Activated CD8-positive, alpha-beta T cell treated with anti-CD3 and anti-CD28 coated beads, Interleukin-2, amount 10 ng/mL, durations not matched to agents 7 days and 5 days (primary cell): ENCODE measurements around the gene ZNF273. TPM values are rescaled to one million over a fixed set of nuclear protein-coding genes. Genes with fewer than 3 reads are reported as not detected.
A peak's percentile ranks its signal among the peaks of the same experiment; 100 is the strongest.

Source experiments
- ATAC-seq: fragments of 150-1000 bp; cut with Tn5 transposase; one replicate; pipeline ENCODE4 v1.10.0; 2021; ENCODE audit warnings: moderate library complexity
- CTCF ChIA-PET: fragments of 350-600 bp; sonication (Branson Sonifier 250); formaldehyde crosslinking; loops from one replicate; lab custom pipeline; 2021; ENCODE audit warnings: antibody characterized with exemption; lab: Charles Lee
- POLR2A ChIA-PET: fragments of 350-600 bp; sonication (Branson Sonifier 250); formaldehyde crosslinking; loops from one replicate; lab custom pipeline; 2021; ENCODE audit warnings: antibody characterized with exemption; lab: Charles Lee
- DNase-seq: peaks from one replicate; pipeline ENCODE4 v3.0.0-alpha.2; 2020
- H3K27ac Mint-ChIP-seq: one replicate; pipeline ENCODE4 v1.8.0; 2021; ENCODE audit warnings: mild to moderate bottlenecking, mixed read lengths
- H3K27me3 Mint-ChIP-seq: one replicate; pipeline ENCODE4 v1.8.0; 2021; ENCODE audit warnings: low read depth, mixed read lengths
- H3K36me3 Mint-ChIP-seq: one replicate; pipeline ENCODE4 v1.8.0; 2021; ENCODE audit warnings: low read depth, mixed read lengths
- H3K4me1 Mint-ChIP-seq: one replicate; pipeline ENCODE4 v1.8.0; 2021; ENCODE audit warnings: low read depth, mixed read lengths
- H3K4me3 Mint-ChIP-seq: one replicate; pipeline ENCODE4 v1.8.0; 2021; ENCODE audit warnings: mild to moderate bottlenecking, mixed read lengths
- H3K9me3 Mint-ChIP-seq: one replicate; pipeline ENCODE4 v1.8.0; 2022; ENCODE audit warnings: mixed read lengths; ENCODE audit not compliant: insufficient read depth
- total RNA-seq, 2 experiments: library from RNA; stranded (reverse); gene quantifications; one replicate each; pipeline ENCODE4 v1.2.3, GENCODE V29; 2021

ZNF273 gene
- total RNA-seq, 2 experiments from 2014 or later: 10.6 to 11.8 TPM

DNA sequence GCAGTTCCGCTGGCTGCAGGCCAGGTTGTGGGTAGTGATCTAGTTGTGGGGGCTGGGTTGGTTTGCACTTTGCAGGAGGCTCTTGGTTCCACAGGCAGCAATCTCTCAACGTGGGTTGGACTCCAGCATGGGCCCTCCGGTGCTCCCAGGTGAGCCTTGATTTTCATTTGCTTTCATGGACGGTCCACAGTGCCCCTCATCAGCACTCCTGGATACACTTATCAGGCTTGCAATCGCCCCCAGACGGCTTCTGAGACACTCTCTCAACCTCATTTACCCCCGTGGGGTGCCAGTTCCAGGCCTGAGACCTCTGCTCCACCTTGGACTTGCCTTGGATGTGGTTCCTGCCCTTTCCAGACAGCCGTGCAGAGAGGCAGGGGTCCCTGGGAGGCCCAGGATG lies 31.3 kb upstream of the ZNF273 start:
- ChIA-PET CTCF (no interaction called here), POLR2A (no interaction called here)
- H3K4me1 Mint-ChIP-seq: no peaks in the 10 kb centered on the region
- H3K9me3 Mint-ChIP-seq: peaks cover 9% of the 10 kb centered on the region
- no peak overlapping the region for H3K27ac Mint-ChIP-seq
- DNase-seq: no peak
- no peak overlapping the region for H3K4me3 Mint-ChIP-seq
- no peaks in the 10 kb centered on the region for H3K36me3 Mint-ChIP-seq
- no peak for ATAC-seq
- H3K27me3 Mint-ChIP-seq: no peaks in the 10 kb centered on the region

GRCh38 chr7:64872351-64873154 lies 30.5 kb upstream of the ZNF273 start:
- H3K9me3 Mint-ChIP-seq: peaks cover 9% of the 10 kb centered on the region
- peak; percentile 14 for DNase-seq
- H3K4me3 Mint-ChIP-seq: no peak overlapping the region
- no peaks in the 10 kb centered on the region for H3K36me3 Mint-ChIP-seq
- no peaks in the 10 kb centered on the region for H3K27me3 Mint-ChIP-seq
- ATAC-seq: no peak
- H3K4me1 Mint-ChIP-seq: peaks cover 4% of the 10 kb centered on the region
- POLR2A ChIA-PET: no interaction called here
- no peak overlapping the region for H3K27ac Mint-ChIP-seq
- CTCF ChIA-PET: no interaction called here

DNA sequence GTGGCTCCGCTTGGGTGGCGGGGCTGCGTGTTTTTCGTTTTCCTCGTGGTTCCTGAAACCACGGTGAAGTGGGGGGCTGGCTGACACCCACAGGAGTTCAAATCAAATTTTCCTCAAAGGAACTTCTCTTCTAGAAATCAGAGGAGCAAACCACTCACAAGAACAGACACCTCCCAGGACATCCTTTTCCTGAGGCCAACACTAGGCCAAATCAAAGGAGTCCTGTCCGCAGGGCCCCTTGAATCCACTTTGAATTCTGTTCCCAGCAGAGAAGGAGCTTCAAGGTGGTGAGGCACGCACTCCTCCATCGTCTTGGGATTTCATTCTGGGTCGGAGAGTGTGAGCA lies 29.9 kb upstream of the ZNF273 start:
- no peak overlapping the region for H3K27ac Mint-ChIP-seq
- H3K36me3 Mint-ChIP-seq: no peaks in the 10 kb centered on the region
- CTCF ChIA-PET: no interaction called here
- peaks cover 9% of the 10 kb centered on the region for H3K9me3 Mint-ChIP-seq
- DNase-seq (peak; percentile 15), ATAC-seq (no peak)
- H3K27me3 Mint-ChIP-seq: no peaks in the 10 kb centered on the region
- POLR2A ChIA-PET: no interaction called here
- H3K4me3 Mint-ChIP-seq: no peak overlapping the region
- H3K4me1 Mint-ChIP-seq: peaks cover 7% of the 10 kb centered on the region

GRCh38 chr7:64873517-64873916 lies 29.6 kb upstream of the ZNF273 start:
- Mint-ChIP-seq H3K27me3 (no peaks in the 10 kb centered on the region), H3K36me3 (no peaks in the 10 kb centered on the region), H3K4me3 (no peak overlapping the region), H3K9me3 (peaks cover 9% of the 10 kb centered on the region), H3K4me1 (peaks cover 7% of the 10 kb centered on the region), H3K27ac (no peak overlapping the region)
- ChIA-PET POLR2A (no interaction called here), CTCF (no interaction called here)
- DNase-seq (peak; percentile 12), ATAC-seq (no peak)

DNA sequence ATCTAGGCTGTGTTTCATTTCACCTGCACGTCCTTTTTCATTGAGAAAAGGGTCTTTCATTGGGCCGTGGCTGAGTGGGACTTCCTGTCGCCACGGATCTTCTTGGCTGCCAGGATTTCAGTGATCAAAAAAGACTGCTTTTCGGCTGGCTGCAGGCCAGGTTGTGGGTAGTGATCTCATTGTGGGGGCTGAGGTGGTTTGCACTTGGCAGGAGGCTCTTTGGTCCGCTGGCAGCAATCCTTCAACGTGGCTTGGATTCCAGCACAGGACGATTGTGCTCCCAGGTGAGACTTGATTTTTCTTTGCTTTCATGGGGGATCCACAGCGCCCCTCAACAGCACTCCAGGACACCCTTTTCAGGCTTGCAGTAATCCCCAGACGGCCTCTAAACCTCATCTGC lies 29.0 kb upstream of the ZNF273 start:
- Mint-ChIP-seq H3K9me3 (peaks cover 13% of the 10 kb centered on the region), H3K4me1 (peaks cover 7% of the 10 kb centered on the region), H3K4me3 (no peak overlapping the region), H3K27ac (no peak overlapping the region), H3K36me3 (no peaks in the 10 kb centered on the region), H3K27me3 (no peaks in the 10 kb centered on the region)
- CTCF ChIA-PET: no interaction called here
- POLR2A ChIA-PET: no interaction called here
- no peak for DNase-seq
- ATAC-seq: no peak

- peaks cover 13% of the 10 kb centered on the region for H3K9me3 Mint-ChIP-seq
- no peaks in the 10 kb centered on the region for H3K27me3 Mint-ChIP-seq
- no peak for DNase-seq
- ChIA-PET POLR2A (no interaction called here), CTCF (no interaction called here)
- H3K4me3 Mint-ChIP-seq: no peak overlapping the region
- H3K4me1 Mint-ChIP-seq: peaks cover 7% of the 10 kb centered on the region
- no peak for ATAC-seq
- H3K36me3 Mint-ChIP-seq: no peaks in the 10 kb centered on the region
- no peak overlapping the region for H3K27ac Mint-ChIP-seq
These were observed 28.4 kb upstream of the ZNF273 start for GRCh38 chr7:64874562-64875250.

DNA sequence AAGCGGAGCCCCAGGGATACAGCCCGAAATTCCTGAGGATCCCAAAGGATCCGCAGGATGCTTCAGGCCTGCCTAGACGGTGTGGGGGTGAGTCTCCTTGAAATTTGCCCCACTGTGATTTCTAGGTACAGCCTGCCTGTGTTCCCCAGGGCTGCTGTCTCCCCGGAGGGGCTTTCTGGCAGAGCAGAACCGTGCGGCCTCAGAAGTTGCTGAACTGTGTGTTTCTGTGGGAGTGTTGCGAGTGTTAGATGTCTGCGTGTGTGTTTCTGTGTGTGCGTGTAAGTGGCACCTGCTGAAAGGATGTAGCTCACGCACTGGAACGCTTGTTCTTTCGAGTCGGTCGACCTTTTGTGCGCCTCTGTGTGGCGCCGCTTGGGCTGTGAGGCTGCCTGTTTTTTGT lies 27.8 kb upstream of the ZNF273 start:
- ChIA-PET POLR2A (no interaction called here), CTCF (no interaction called here)
- Mint-ChIP-seq H3K36me3 (no peaks in the 10 kb centered on the region), H3K4me3 (no peak overlapping the region), H3K27me3 (no peaks in the 10 kb centered on the region), H3K9me3 (peaks cover 13% of the 10 kb centered on the region), H3K27ac (no peak overlapping the region), H3K4me1 (peaks cover 7% of the 10 kb centered on the region)
- DNase-seq (peak; percentile 5), ATAC-seq (no peak)

GRCh38 chr7:64875658-64876406 lies 27.2 kb upstream of the ZNF273 start:
- H3K4me3 Mint-ChIP-seq: no peak overlapping the region
- CTCF ChIA-PET: no interaction called here
- no peaks in the 10 kb centered on the region for H3K27me3 Mint-ChIP-seq

GRCh38 chr7:64876792-64877713 lies 26.0 kb upstream of the ZNF273 start:
- Mint-ChIP-seq H3K4me1 (peaks cover 7% of the 10 kb centered on the region), H3K9me3 (peaks cover 19% of the 10 kb centered on the region), H3K27ac (no peak overlapping the region), H3K27me3 (peaks cover 4% of the 10 kb centered on the region), H3K4me3 (peak overlapping the region; percentile 51), H3K36me3 (no peaks in the 10 kb centered on the region)
- DNase-seq (peak; percentile 67), ATAC-seq (peak; percentile 93)
- ChIA-PET CTCF (no interaction called here), POLR2A (interaction anchor here (0.9 kb wide), 1 partner anchor 26 kb away, joined by 5 read pairs; the partner anchor contains the start of gene ZNF273)

More at GRCh38 chr7:64875658-64876406, 27.2 kb upstream of the ZNF273 start:
- no peaks in the 10 kb centered on the region for H3K36me3 Mint-ChIP-seq
- peaks cover 7% of the 10 kb centered on the region for H3K4me1 Mint-ChIP-seq
- no peak overlapping the region for H3K27ac Mint-ChIP-seq
- ATAC-seq (no peak), DNase-seq (peak; percentile 18)
- POLR2A ChIA-PET: no interaction called here
- H3K9me3 Mint-ChIP-seq: peaks cover 13% of the 10 kb centered on the region

- ChIA-PET POLR2A (no interaction called here), CTCF (no interaction called here)
- peak overlapping the region; percentile 22 for H3K4me3 Mint-ChIP-seq
- H3K36me3 Mint-ChIP-seq: no peaks in the 10 kb centered on the region
- peaks cover 9% of the 10 kb centered on the region for H3K27me3 Mint-ChIP-seq
- no peak overlapping the region for H3K27ac Mint-ChIP-seq
- peaks cover 9% of the 10 kb centered on the region for H3K4me1 Mint-ChIP-seq
- DNase-seq (peak; percentile 17), ATAC-seq (peak; percentile 9)
- H3K9me3 Mint-ChIP-seq: peaks cover 19% of the 10 kb centered on the region
These were observed 25.1 kb upstream of the ZNF273 start for GRCh38 chr7:64877714-64878610.
